HG03432 (cell line): ENCODE data around the gene FGG.
"Not testable (repeated sequence)": the region's sequence is repeated elsewhere in the genome, so short reads cannot be mapped to it uniquely, and the experiment has no call there.

Source experiments
- ATAC-seq: cut with Tn5 transposase; IDR thresholded peaks from one replicate; pipeline ENCODE4 v1.9.1; 2021; ENCODE audit warnings: mild to moderate bottlenecking, moderate library complexity; ENCODE audit not compliant: unreplicated experiment

Gene FGG

GRCh38 chr4:154614306-154614705, 1.9 kb upstream of the FGG start:
- no peak for ATAC-seq

- ATAC-seq: no peak
Observed at GRCh38 chr4:154611833-154612232, 623 bp downstream of the FGG start.

- ATAC-seq: no peak
Observed at GRCh38 chr4:154610582-154610981, 1.9 kb downstream of the FGG start.

- no peak for ATAC-seq
Observed at GRCh38 chr4:154609532-154609931, 2.9 kb downstream of the FGG start.

GRCh38 chr4:154608361-154609252, 3.8 kb downstream of the FGG start:
- no peak for ATAC-seq

GRCh38 chr4:154606728-154607723, 5.4 kb downstream of the FGG start:
- ATAC-seq: no peak

- no peak for ATAC-seq
Observed at GRCh38 chr4:154604696-154605200, 7.7 kb downstream of the FGG start.

GRCh38 chr4:154603033-154603943, 9.2 kb downstream of the FGG start:
- no peak for ATAC-seq

GRCh38 chr4:154602404-154603020, 9.9 kb downstream of the FGG start:
- ATAC-seq: no peak

GRCh38 chr4:154597798-154598774, 14.4 kb downstream of the FGG start:
- no peak for ATAC-seq

GRCh38 chr4:154597281-154597680, 15.2 kb downstream of the FGG start:
- not testable (repeated sequence) for ATAC-seq

GRCh38 chr4:154595807-154596206, 16.6 kb downstream of the FGG start:
- ATAC-seq: no peak

- ATAC-seq: not testable (repeated sequence)
Observed at GRCh38 chr4:154594343-154594742, 18.1 kb downstream of the FGG start.

- ATAC-seq: no peak
Observed at GRCh38 chr4:154593868-154594267, 18.6 kb downstream of the FGG start.

- no peak for ATAC-seq
Observed at GRCh38 chr4:154591890-154592289, 20.6 kb downstream of the FGG start.

GRCh38 chr4:154590329-154591006, 22.0 kb downstream of the FGG start, which contains the start of gene FGA:
FGA (minus strand) TSS chr4:154590742; CDS start chr4:154590687, 55 bp downstream.
- no peak for ATAC-seq

GRCh38 chr4:154589296-154590197, 22.9 kb downstream of the FGG start:
- no peak for ATAC-seq
